Upper lobe of left lung (tissue), 4 donors: ENCODE data around the gene OR8D1.

Source experiments
- EP300 ChIP-seq, 4 donors: sonication (generic); formaldehyde crosslinking; IDR thresholded peaks; one replicate each; pipeline ENCODE4 v1.5.1; 2017; ENCODE audit warnings: antibody characterized with exemption in 4 of 4, control low read depth in 2 of 4
- POLR2A ChIP-seq, 4 donors: fragments of 450-650 bp; IDR thresholded peaks; one replicate each; pipeline ENCODE4 v1.5.1; 2016 to 2017; ENCODE audit warnings: antibody characterized with exemption in 4 of 4, mild to moderate bottlenecking in 2 of 4

DNA sequence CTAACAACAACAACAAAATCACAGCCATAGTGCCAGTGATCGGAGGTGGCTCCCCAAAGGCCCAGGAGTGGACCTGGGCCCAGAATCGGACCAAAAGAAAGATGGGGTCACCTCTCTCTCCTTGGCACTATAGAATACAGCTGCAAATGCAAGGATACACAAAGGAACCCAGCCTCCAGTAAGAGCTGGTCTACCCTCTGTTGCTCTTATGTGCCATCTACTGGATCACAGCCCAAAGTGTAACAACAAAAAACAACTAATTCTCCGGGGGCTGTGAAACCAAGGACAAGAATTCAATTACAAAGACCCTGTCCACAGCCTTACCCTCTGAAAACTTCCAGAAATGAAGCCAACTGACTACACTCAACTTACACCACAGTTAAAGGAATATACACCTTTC lies 35.9 kb downstream of the OR8D1 start:
- TF ChIP-seq EP300 (IDR thresholded peaks at IDR 0.05), result no peak
- no peak for TF ChIP-seq POLR2A (IDR thresholded peaks at IDR 0.05)
